ENCODE data around the gene SHLD1. TPM values are rescaled to one million over a fixed set of nuclear protein-coding genes. Genes with fewer than 3 reads are reported as not detected.

Gene SHLD1
- total and polyA plus RNA-seq, 2 experiments from 2014 or later, result 8.3 to 9.1 TPM

DNA sequence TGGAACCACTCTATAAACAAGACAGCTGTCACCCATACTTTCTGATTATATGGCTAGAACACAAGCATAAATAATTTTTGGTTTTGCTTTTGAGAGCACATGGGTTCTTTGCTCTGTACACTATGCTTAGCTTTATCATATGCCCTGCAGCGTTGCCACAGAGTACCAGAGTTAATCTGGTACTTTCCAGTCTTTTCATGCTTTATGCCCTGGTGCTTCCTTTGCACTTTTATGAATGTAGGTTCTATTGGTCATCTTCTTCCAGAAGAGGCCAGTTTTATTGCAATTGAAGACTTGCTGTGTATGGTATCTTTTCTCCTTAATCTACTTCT lies 20.8 kb downstream of the SHLD1 start:
- no peaks in the 10 kb centered on the region for H3K79me2 ChIP-seq
- no peak for DNase-seq (ENCODE audit: low spot score)
- H3K27me3 ChIP-seq, result no peaks in the 10 kb centered on the region
- H3K36me3 ChIP-seq (replicated peaks; ENCODE audit: insufficient read depth, low read depth), result no peaks in the 10 kb centered on the region
- no peaks in the 10 kb centered on the region for H3K4me1 ChIP-seq (ENCODE audit: insufficient read depth)
- H3K27ac ChIP-seq, result no peak overlapping the region
- 80% methylated on average over 1 of the region's 1 CpG for WGBS (ENCODE audit: low lambda C conversion rate, missing lambda C conversion rate)
- no peaks in the 10 kb centered on the region for H3K9me2 ChIP-seq (replicated peaks; ENCODE audit: insufficient read depth)
- H2AFZ ChIP-seq, result no peak overlapping the region
- no peaks in the 10 kb centered on the region for H3K9me3 ChIP-seq (ENCODE audit: low read depth)
- no peaks in the 10 kb centered on the region for H4K20me1 ChIP-seq (ENCODE audit: insufficient read depth, poor library complexity, severe bottlenecking)
- TF ChIP-seq EZH2 (IDR thresholded peaks at IDR 0.05; ENCODE audit: borderline replicate concordance) (no peak), EZH2phosphoT487 (IDR thresholded peaks at IDR 0.05; ENCODE audit: low read depth, severe bottlenecking, unreplicated experiment) (no peak)
- TF ChIP-seq, protein P1, sequence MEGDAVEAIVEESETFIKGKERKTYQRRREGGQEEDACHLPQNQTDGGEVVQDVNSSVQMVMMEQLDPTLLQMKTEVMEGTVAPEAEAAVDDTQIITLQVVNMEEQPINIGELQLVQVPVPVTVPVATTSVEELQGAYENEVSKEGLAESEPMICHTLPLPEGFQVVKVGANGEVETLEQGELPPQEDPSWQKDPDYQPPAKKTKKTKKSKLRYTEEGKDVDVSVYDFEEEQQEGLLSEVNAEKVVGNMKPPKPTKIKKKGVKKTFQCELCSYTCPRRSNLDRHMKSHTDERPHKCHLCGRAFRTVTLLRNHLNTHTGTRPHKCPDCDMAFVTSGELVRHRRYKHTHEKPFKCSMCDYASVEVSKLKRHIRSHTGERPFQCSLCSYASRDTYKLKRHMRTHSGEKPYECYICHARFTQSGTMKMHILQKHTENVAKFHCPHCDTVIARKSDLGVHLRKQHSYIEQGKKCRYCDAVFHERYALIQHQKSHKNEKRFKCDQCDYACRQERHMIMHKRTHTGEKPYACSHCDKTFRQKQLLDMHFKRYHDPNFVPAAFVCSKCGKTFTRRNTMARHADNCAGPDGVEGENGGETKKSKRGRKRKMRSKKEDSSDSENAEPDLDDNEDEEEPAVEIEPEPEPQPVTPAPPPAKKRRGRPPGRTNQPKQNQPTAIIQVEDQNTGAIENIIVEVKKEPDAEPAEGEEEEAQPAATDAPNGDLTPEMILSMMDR (IDR thresholded peaks at IDR 0.05; ENCODE audit: poor library complexity), result no peak
- H3K4me3 ChIP-seq, result no peak overlapping the region
- H3K4me2 ChIP-seq, result no peak overlapping the region

DNA sequence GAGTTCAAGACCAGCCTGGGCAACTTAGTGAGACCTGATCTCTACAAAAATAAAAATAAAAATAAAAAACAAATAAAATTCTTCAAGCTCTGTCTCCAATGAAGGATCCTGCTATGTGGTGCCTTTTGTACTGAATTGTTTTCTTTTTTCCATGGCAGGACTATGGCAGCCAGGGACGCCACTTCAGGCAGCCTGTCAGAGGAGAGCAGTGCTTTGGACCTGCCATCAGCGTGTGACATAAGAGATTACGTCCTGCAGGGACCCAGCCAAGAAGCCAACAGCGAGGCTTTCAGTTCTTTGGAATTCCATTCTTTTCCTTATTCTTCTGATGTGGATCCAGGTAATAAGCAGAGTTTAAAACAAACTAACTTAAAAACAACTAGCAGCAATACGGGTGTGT lies 22.5 kb downstream of the SHLD1 start:
- no peaks in the 10 kb centered on the region for H3K36me3 ChIP-seq (replicated peaks; ENCODE audit: insufficient read depth, low read depth)
- H4K20me1 ChIP-seq (ENCODE audit: insufficient read depth, poor library complexity, severe bottlenecking), result no peaks in the 10 kb centered on the region
- H3K4me2 ChIP-seq, result no peak overlapping the region
- no peak for DNase-seq (ENCODE audit: low spot score)
- H3K79me2 ChIP-seq, result no peaks in the 10 kb centered on the region
- H3K9me3 ChIP-seq (ENCODE audit: low read depth), result no peaks in the 10 kb centered on the region
- no peaks in the 10 kb centered on the region for H3K4me1 ChIP-seq (ENCODE audit: insufficient read depth)
- 81% methylated on average over 5 of the region's 5 CpGs for WGBS (ENCODE audit: low lambda C conversion rate, missing lambda C conversion rate)
- H3K9me2 ChIP-seq (replicated peaks; ENCODE audit: insufficient read depth), result no peaks in the 10 kb centered on the region
- H2AFZ ChIP-seq, result no peak overlapping the region
- H3K4me3 ChIP-seq, result no peak overlapping the region
- H3K27ac ChIP-seq, result no peak overlapping the region
- H3K27me3 ChIP-seq, result no peaks in the 10 kb centered on the region
- TF ChIP-seq EZH2phosphoT487 (IDR thresholded peaks at IDR 0.05; ENCODE audit: low read depth, severe bottlenecking, unreplicated experiment), result no peak

DNA sequence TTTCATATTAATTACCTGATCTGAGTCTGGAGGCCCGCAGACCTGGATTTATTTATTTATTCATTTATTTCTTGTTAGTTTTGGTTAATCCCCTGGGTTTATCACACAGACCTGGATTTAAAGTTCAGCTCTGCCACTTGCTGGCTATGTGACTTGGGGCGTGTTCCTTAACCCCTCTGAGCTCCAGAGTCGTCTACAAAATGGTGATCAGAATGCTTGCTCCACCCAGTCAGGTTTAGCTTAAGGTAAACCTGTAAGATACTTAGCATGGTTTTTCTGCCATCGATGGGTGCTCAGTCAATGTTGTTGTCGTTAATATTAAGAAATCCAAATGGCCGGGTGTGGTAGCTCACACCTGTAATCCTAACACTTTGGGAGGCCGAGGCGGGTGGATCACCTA lies 23.4 kb downstream of the SHLD1 start:
- Histone ChIP-seq H3K4me2 (no peak overlapping the region), H3K4me1 (ENCODE audit: insufficient read depth) (no peaks in the 10 kb centered on the region), H3K36me3 (replicated peaks; ENCODE audit: insufficient read depth, low read depth) (no peaks in the 10 kb centered on the region), H4K20me1 (ENCODE audit: insufficient read depth, poor library complexity, severe bottlenecking) (no peaks in the 10 kb centered on the region), H3K9me2 (replicated peaks; ENCODE audit: insufficient read depth) (no peaks in the 10 kb centered on the region), H3K27ac (peak overlapping the region; percentile 20), H2AFZ (no peak overlapping the region), H3K9me3 (ENCODE audit: low read depth) (no peaks in the 10 kb centered on the region), H3K4me3 (no peak overlapping the region), H3K27me3 (no peaks in the 10 kb centered on the region), H3K79me2 (no peaks in the 10 kb centered on the region)
- 86% methylated on average over 8 of the region's 8 CpGs for WGBS (ENCODE audit: low lambda C conversion rate, missing lambda C conversion rate)
- TF ChIP-seq EZH2phosphoT487 (IDR thresholded peaks at IDR 0.05; ENCODE audit: low read depth, severe bottlenecking, unreplicated experiment) (no peak), EZH2 (IDR thresholded peaks at IDR 0.05; ENCODE audit: borderline replicate concordance) (no peak)
- TF ChIP-seq, protein P1 (IDR thresholded peaks at IDR 0.05; ENCODE audit: poor library complexity), result no peak
- DNase-seq (ENCODE audit: low spot score), result no peak

DNA sequence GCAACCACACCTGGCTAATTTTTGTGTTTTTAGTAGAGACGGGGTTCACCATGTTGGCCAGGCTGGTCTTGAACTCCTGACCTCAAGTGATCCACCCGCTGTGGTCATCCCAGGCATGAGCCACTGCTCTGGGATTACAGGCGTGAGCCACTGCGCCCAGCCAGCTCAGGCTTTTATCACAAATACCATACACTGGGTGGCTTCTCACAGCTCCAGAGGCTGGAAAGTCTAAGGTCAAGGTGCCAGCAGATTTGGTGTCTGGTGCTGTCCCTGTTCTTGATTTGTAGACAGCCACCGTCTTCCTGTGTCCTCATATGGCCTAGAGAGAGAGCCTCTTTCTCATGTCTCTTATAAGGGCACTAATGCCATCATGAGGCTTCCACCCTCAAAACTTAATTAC lies 25.9 kb downstream of the SHLD1 start:
- TF ChIP-seq, protein P1 (IDR thresholded peaks at IDR 0.05; ENCODE audit: poor library complexity), result no peak
- TF ChIP-seq EZH2phosphoT487 (IDR thresholded peaks at IDR 0.05; ENCODE audit: low read depth, severe bottlenecking, unreplicated experiment), result no peak
- TF ChIP-seq EZH2 (IDR thresholded peaks at IDR 0.05; ENCODE audit: borderline replicate concordance), result no peak
- Histone ChIP-seq H3K9me2 (replicated peaks; ENCODE audit: insufficient read depth) (no peaks in the 10 kb centered on the region), H3K4me1 (ENCODE audit: insufficient read depth) (peaks cover 2% of the 10 kb centered on the region), H3K27me3 (no peaks in the 10 kb centered on the region), H3K27ac (no peak overlapping the region), H3K4me3 (no peak overlapping the region), H3K4me2 (no peak overlapping the region), H4K20me1 (ENCODE audit: insufficient read depth, poor library complexity, severe bottlenecking) (no peaks in the 10 kb centered on the region), H2AFZ (no peak overlapping the region), H3K79me2 (no peaks in the 10 kb centered on the region), H3K9me3 (ENCODE audit: low read depth) (no peaks in the 10 kb centered on the region), H3K36me3 (replicated peaks; ENCODE audit: insufficient read depth, low read depth) (no peaks in the 10 kb centered on the region)
- 97% methylated on average over 5 of the region's 5 CpGs for WGBS (ENCODE audit: low lambda C conversion rate, missing lambda C conversion rate)
- no peak for DNase-seq (ENCODE audit: low spot score)
